HCT116 (cell line): ENCODE data around the gene NMNAT3. TPM values are rescaled to one million over a fixed set of nuclear protein-coding genes. Genes with fewer than 3 reads are reported as not detected.

Source experiments
- ATAC-seq: fragments of 200-7000 bp; cut with Tn5 transposase; 2 replicates; pipeline ENCODE4 v1.9.1; 2020; ENCODE audit warnings: mild to moderate bottlenecking, moderate library complexity
- BruUV-seq: library from RNA; stranded (reverse); fragments of 400-500 nt; replicated peaks from 2 replicates; lab custom pipeline; 2021; lab: Mats Ljungman, UMichigan
- CTCF ChIA-PET: fragments of 300-600 bp; sonication (Branson Sonifier 250); formaldehyde crosslinking; loops from one replicate; lab custom pipeline; 2021; ENCODE audit warnings: antibody characterized with exemption; lab: Charles Lee
- POLR2A ChIA-PET: fragments of 300-600, 350-600 bp; sonication (Branson Sonifier 250); formaldehyde crosslinking; loops from one replicate; lab custom pipeline; 2021; ENCODE audit warnings: antibody characterized with exemption; lab: Charles Lee
- RAD21 ChIA-PET, 2 experiments: fragments of 300-600 bp; sonication (Branson Sonifier 250); formaldehyde crosslinking; loops; one replicate each; lab custom pipeline; 2023; ENCODE audit warnings: low total read pairs in 2 of 2; ENCODE audit not compliant: uncharacterized antibody in 2 of 2, unreplicated experiment in 2 of 2, low non-redundant PET in 1 of 2; lab: Charles Lee
- DNase-seq: peaks from one replicate; pipeline ENCODE4 v3.0.0-alpha.2; 2010; ENCODE audit warnings: low read depth, low spot score
- H2AFZ ChIP-seq: fragments of 200-600 bp; shearing (Covaris generic), sonication (generic); 2 replicates; pipeline ENCODE4 v1.6.1; 2017; ENCODE audit warnings: low read depth, mixed run types, mixed read lengths, antibody characterized with exemption, low read length; ENCODE audit not compliant: poor library complexity, severe bottlenecking
- H3K27ac ChIP-seq: 2 replicates; pipeline ENCODE4 v1.5.1; 2012; ENCODE audit warnings: low read depth, low read length
- H3K27me3 ChIP-seq: fragments of 200-600 bp; sonication (generic); 2 replicates; pipeline ENCODE4 v1.6.1; 2016; ENCODE audit warnings: mixed run types, low read length, mixed read lengths; ENCODE audit not compliant: insufficient read depth
- H3K36me3 ChIP-seq, 2 experiments: fragments of 200-500 bp in 1 of 2; fragments of 200-600 bp in 1 of 2; sonication (Bioruptor generic) in 1 of 2; sonication (generic) in 1 of 2; 2 replicates each; pipeline versions ENCODE4 v1.5.1 to v1.6.1; 2014 to 2016; ENCODE audit warnings: low read length in 2 of 2, inconsistent platforms in 1 of 2, mixed read lengths in 1 of 2, mixed run types in 1 of 2; ENCODE audit not compliant: insufficient read depth in 2 of 2, control insufficient read depth in 1 of 2
- H3K4me1 ChIP-seq, 2 experiments: fragments of 200-600 bp in 1 of 2; sonication (generic) in 1 of 2; 2 replicates each; pipeline versions ENCODE4 v1.5.1 to v1.6.1; 2012 to 2017; ENCODE audit warnings: low read length in 2 of 2, inconsistent platforms in 1 of 2, mild to moderate bottlenecking in 1 of 2, mixed read lengths in 1 of 2, mixed run types in 1 of 2, moderate library complexity in 1 of 2; ENCODE audit not compliant: insufficient read depth in 2 of 2, control insufficient read depth in 1 of 2
- H3K4me2 ChIP-seq: fragments of 200-600 bp; sonication (generic); 2 replicates; pipeline ENCODE4 v1.6.1; 2017; ENCODE audit warnings: mixed run types, low read length, mixed read lengths
- H3K4me3 ChIP-seq, 2 experiments: fragments of 200-600 bp in 1 of 2; sonication (generic) in 1 of 2; replicated peaks in 1 of 2; 2 replicates each; pipeline ENCODE4 v1.5.1; 2011 to 2016; ENCODE audit warnings: low read length in 2 of 2, control low read depth in 1 of 2, low read depth in 1 of 2, mild to moderate bottlenecking in 1 of 2, mixed read lengths in 1 of 2, mixed run types in 1 of 2
- H3K79me2 ChIP-seq: fragments of 200-600 bp; sonication (generic); 2 replicates; pipeline ENCODE4 v1.6.1; 2017; ENCODE audit warnings: mild to moderate bottlenecking, mixed run types, low read length, moderate library complexity, mixed read lengths; ENCODE audit not compliant: insufficient read depth
- H3K9ac ChIP-seq: fragments of 200-600 bp; sonication (generic); 2 replicates; pipeline ENCODE4 v1.6.1; 2016; ENCODE audit warnings: low read length, mixed read lengths
- H3K9me2 ChIP-seq: fragments of 200-600 bp; sonication (generic), shearing (Covaris generic); 2 replicates; pipeline ENCODE4 v1.6.1; 2017; ENCODE audit warnings: mixed run types, mild to moderate bottlenecking, moderate library complexity; ENCODE audit not compliant: insufficient read depth
- H3K9me3 ChIP-seq, 2 experiments: fragments of 200-500 bp in 1 of 2; fragments of 200-600 bp in 1 of 2; sonication (Bioruptor generic) in 1 of 2; sonication (generic) in 1 of 2; 2 replicates each; pipeline ENCODE4 v1.6.1; 2014 to 2017; ENCODE audit warnings: low read length in 2 of 2, mixed read lengths in 2 of 2, inconsistent platforms in 1 of 2, low read depth in 1 of 2, mild to moderate bottlenecking in 1 of 2, mixed run types in 1 of 2, moderate library complexity in 1 of 2; ENCODE audit not compliant: control insufficient read depth in 1 of 2, insufficient read depth in 1 of 2
- H4K20me1 ChIP-seq: fragments of 200-600 bp; sonication (generic), shearing (Covaris generic); 2 replicates; pipeline ENCODE4 v1.6.1; 2017; ENCODE audit warnings: mixed run types, mild to moderate bottlenecking, moderate library complexity; ENCODE audit not compliant: insufficient read depth
- ATF3 ChIP-seq: IDR thresholded peaks from 2 replicates; pipeline ENCODE4 v1.6.1; 2012
- CBX3 ChIP-seq: IDR thresholded peaks from 2 replicates; pipeline ENCODE4 v1.6.1; 2012; ENCODE audit warnings: low read depth
- CEBPB ChIP-seq: IDR thresholded peaks from 2 replicates; pipeline ENCODE4 v1.6.1; 2012; ENCODE audit warnings: low read depth
- EGR1 ChIP-seq: IDR thresholded peaks from 2 replicates; pipeline ENCODE4 v1.6.1; 2012; ENCODE audit warnings: low read depth
- EZH2 ChIP-seq: fragments of 200-600 bp; sonication (generic); IDR thresholded peaks from 2 replicates; pipeline ENCODE4 v1.6.1; 2017; ENCODE audit warnings: antibody characterized with exemption, mixed run types
- FOSL1 ChIP-seq: IDR thresholded peaks from 2 replicates; pipeline ENCODE4 v1.6.1; 2012; ENCODE audit warnings: low read depth
- JUND ChIP-seq: IDR thresholded peaks from 2 replicates; pipeline ENCODE4 v1.6.1; 2012
- MAX ChIP-seq: IDR thresholded peaks from 2 replicates; pipeline ENCODE4 v1.6.1; 2012
- RAD21 ChIP-seq: IDR thresholded peaks from 2 replicates; pipeline ENCODE4 v1.6.1; 2012; ENCODE audit warnings: low read depth, mild to moderate bottlenecking
- REST ChIP-seq: IDR thresholded peaks from 2 replicates; pipeline ENCODE4 v1.6.1; 2012; ENCODE audit warnings: low read depth
- SIN3A ChIP-seq: IDR thresholded peaks from 2 replicates; pipeline ENCODE4 v1.6.1; 2012; ENCODE audit warnings: low read depth
- SRF ChIP-seq: IDR thresholded peaks from 2 replicates; pipeline ENCODE4 v1.6.1; 2012; ENCODE audit warnings: low read depth
- TCF7L2 ChIP-seq: IDR thresholded peaks from 2 replicates; pipeline ENCODE4 v1.7.0; 2011; ENCODE audit warnings: borderline replicate concordance, inconsistent platforms; ENCODE audit not compliant: insufficient read depth, insufficient read length; ENCODE audit errors: extremely low read depth
- ZBTB33 ChIP-seq: IDR thresholded peaks from 2 replicates; pipeline ENCODE4 v1.6.1; 2011; ENCODE audit warnings: mild to moderate bottlenecking, low read length, moderate library complexity; ENCODE audit not compliant: insufficient replicate concordance; ENCODE audit errors: extremely low read depth
- ZNF274 ChIP-seq: fragments of 200-500 bp; sonication (Bioruptor generic); IDR thresholded peaks from 2 replicates; pipeline ENCODE4 v1.6.1; 2014; ENCODE audit warnings: mild to moderate bottlenecking, low read depth, low read length, inconsistent platforms
- intact Hi-C: fragments of 100-400 bp; cut with micrococcal nuclease; formaldehyde crosslinking; loops from 2 replicates; pipeline ENCODE4 v1.10.0; 2022
- total RNA-seq: library from RNA; stranded (reverse); gene quantifications from one replicate; pipeline ENCODE4 v1.2.1, GENCODE V29; 2021; ENCODE audit not compliant: unreplicated experiment

The NMNAT3 gene
- total RNA-seq, 1 experiment from 2014 or later, result 5.7 TPM

- no peak overlapping the region for H3K4me3 ChIP-seq
- POLR2A ChIA-PET, result no interaction called here
- CTCF ChIA-PET, result no interaction called here
- no peak for DNase-seq
- no peak for ATAC-seq
- no peaks in the 10 kb centered on the region for H3K9me2 ChIP-seq
- H4K20me1 ChIP-seq, result no peaks in the 10 kb centered on the region
- no peak overlapping the region for H3K27ac ChIP-seq
- intact Hi-C loops, result no loop called here
- no peak overlapping the region for H3K4me2 ChIP-seq
- H3K9me3 ChIP-seq, result no peaks in the 10 kb centered on the region
- RAD21 ChIA-PET, result no interaction called here
- H3K27me3 ChIP-seq, result peaks cover 16% of the 10 kb centered on the region
- H2AFZ ChIP-seq, result no peak overlapping the region
- no peaks in the 10 kb centered on the region for H3K36me3 ChIP-seq
- no TSS peak for BruUV-seq
- TF ChIP-seq EGR1 (no peak), CBX3 (no peak), ATF3 (no peak), SIN3A (no peak), ZBTB33 (no peak), EZH2 (no peak), SRF (no peak), TCF7L2 (no peak), ZNF274 (no peak)
- no peaks in the 10 kb centered on the region for H3K4me1 ChIP-seq
- no peak overlapping the region for H3K9ac ChIP-seq
- H3K79me2 ChIP-seq, result no peaks in the 10 kb centered on the region
Measured at GRCh38 chr3:139694542-139694941, 16.8 kb upstream of the NMNAT3 start.

- ATAC-seq, result no peak
- Histone ChIP-seq H3K27me3 (peaks cover 33% of the 10 kb centered on the region), H3K4me1 (no peaks in the 10 kb centered on the region), H3K36me3 (no peaks in the 10 kb centered on the region), H4K20me1 (no peaks in the 10 kb centered on the region), H3K27ac (no peak overlapping the region), H2AFZ (no peak overlapping the region), H3K9me3 (no peaks in the 10 kb centered on the region), H3K9ac (no peak overlapping the region), H3K79me2 (no peaks in the 10 kb centered on the region), H3K9me2 (no peaks in the 10 kb centered on the region), H3K4me2 (no peak overlapping the region), H3K4me3 (no peak overlapping the region)
- POLR2A ChIA-PET, result no interaction called here
- RAD21 ChIA-PET, result no interaction called here
- CTCF ChIA-PET, result no interaction called here
- DNase-seq, result no peak
- BruUV-seq, result no TSS peak
- intact Hi-C loops, result no loop called here
- TF ChIP-seq CEBPB, result no peak
- no peak for TF ChIP-seq SIN3A
- no peak for TF ChIP-seq ZNF274
- TF ChIP-seq TCF7L2, result no peak
- TF ChIP-seq RAD21, result no peak
- no peak for TF ChIP-seq JUND
- TF ChIP-seq FOSL1, result no peak
- TF ChIP-seq SRF, result no peak
- TF ChIP-seq EZH2, result no peak
- no peak for TF ChIP-seq MAX
- no peak for TF ChIP-seq ATF3
- TF ChIP-seq REST, result no peak
Measured at GRCh38 chr3:139691619-139692018, 13.8 kb upstream of the NMNAT3 start.
